A673 (cell line): ENCODE data around the gene SEC22C. TPM values are rescaled to one million over a fixed set of nuclear protein-coding genes. Genes with fewer than 3 reads are reported as not detected.
"Not testable (repeated sequence)": the region's sequence is repeated elsewhere in the genome, so short reads cannot be mapped to it uniquely, and the experiment has no call there.

Experiments
- BruUV-seq: library from RNA; stranded (reverse); fragments of 400-500 nt; replicated peaks from 2 replicates; lab custom pipeline; 2021; lab: Mats Ljungman, UMichigan
- CTCF ChIA-PET: fragments of 300-600 bp; sonication (Branson Sonifier 250); formaldehyde crosslinking; loops from one replicate; lab custom pipeline; 2022; ENCODE audit warnings: antibody characterized with exemption; lab: Charles Lee
- POLR2A ChIA-PET: fragments of 300-600 bp; sonication (Branson Sonifier 250); formaldehyde crosslinking; loops from one replicate; lab custom pipeline; 2022; ENCODE audit warnings: antibody characterized with exemption; ENCODE audit not compliant: low non-redundant PET; lab: Charles Lee
- DNase-seq: peaks from one replicate; pipeline ENCODE4 v3.0.0-alpha.2; 2015; ENCODE audit warnings: low spot score
- H3K27ac ChIP-seq: fragments of 200-600 bp; sonication (generic); 2 replicates; pipeline ENCODE4 v1.5.1; 2016; ENCODE audit warnings: mixed run types, low read depth, mild to moderate bottlenecking, mixed read lengths, antibody characterized with exemption, low read length; ENCODE audit not compliant: poor library complexity, severe bottlenecking
- H3K27me3 ChIP-seq: fragments of 200-600 bp; sonication (generic); replicated peaks from 2 replicates; pipeline ENCODE4 v1.6.1; 2017; ENCODE audit warnings: mixed run types, low read depth, mild to moderate bottlenecking, mixed read lengths, antibody characterized with exemption, low read length; ENCODE audit not compliant: insufficient read depth, poor library complexity
- H3K36me3 ChIP-seq: fragments of 200-600 bp; sonication (generic); 2 replicates; pipeline ENCODE4 v1.6.1; 2016; ENCODE audit warnings: mixed run types, mild to moderate bottlenecking, mixed read lengths, antibody characterized with exemption, low read length; ENCODE audit not compliant: insufficient read depth, poor library complexity, severe bottlenecking
- H3K4me1 ChIP-seq: fragments of 200-600 bp; sonication (generic); 2 replicates; pipeline ENCODE4 v1.6.1; 2017; ENCODE audit warnings: mixed run types, mild to moderate bottlenecking, mixed read lengths, antibody characterized with exemption, low read length; ENCODE audit not compliant: insufficient read depth, poor library complexity, severe bottlenecking
- H3K4me3 ChIP-seq: fragments of 200-600 bp; sonication (generic); 2 replicates; pipeline ENCODE4 v1.5.1; 2016; ENCODE audit warnings: low read depth, mixed run types, mild to moderate bottlenecking, mixed read lengths, low read length; ENCODE audit not compliant: poor library complexity, severe bottlenecking
- H3K9me3 ChIP-seq: fragments of 200-600 bp; sonication (generic); 2 replicates; pipeline ENCODE4 v1.6.1; 2016; ENCODE audit warnings: mixed run types, low read depth, mild to moderate bottlenecking, mixed read lengths, antibody characterized with exemption, low read length; ENCODE audit not compliant: poor library complexity, severe bottlenecking
- CTCF ChIP-seq: fragments of 300-800, 200-600 bp; sonication (generic); conservative IDR thresholded peaks from 2 replicates; pipeline ENCODE4 v1.5.1; 2017; ENCODE audit warnings: low read depth, mild to moderate bottlenecking, antibody characterized with exemption, low read length, moderate library complexity, mixed read lengths
- EZH2 ChIP-seq: fragments of 200-600 bp; sonication (generic); IDR thresholded peaks from 2 replicates; pipeline ENCODE4 v1.6.1; 2017; ENCODE audit warnings: borderline replicate concordance, low read depth, mild to moderate bottlenecking, mixed read lengths, antibody characterized with exemption, low read length; ENCODE audit not compliant: poor library complexity, severe bottlenecking
- intact Hi-C: fragments of 100-400 bp; cut with micrococcal nuclease; formaldehyde crosslinking; loops from one replicate; pipeline ENCODE4 v1.10.0; 2022; ENCODE audit not compliant: unreplicated experiment
- total RNA-seq: library from RNA; stranded (reverse); gene quantifications from 2 replicates; pipeline ENCODE4 v1.2.3, GENCODE V29; 2021

SEC22C gene
- total RNA-seq, 1 experiment from 2014 or later: 28.9 TPM

GRCh38 chr3:42600958-42601675, 19.4 kb upstream of the SEC22C start:
- no peaks in the 10 kb centered on the region for H3K9me3 ChIP-seq
- CTCF ChIA-PET: no interaction called here
- H3K4me3 ChIP-seq: peak overlapping the region; percentile 74
- POLR2A ChIA-PET: no interaction called here
- H3K27ac ChIP-seq: peak overlapping the region; percentile 87
- H3K36me3 ChIP-seq: no peaks in the 10 kb centered on the region
- intact Hi-C loops: no loop called here
- no peaks in the 10 kb centered on the region for H3K27me3 ChIP-seq
- TF ChIP-seq CTCF (no peak), EZH2 (no peak)
- no TSS peak for BruUV-seq
- no peaks in the 10 kb centered on the region for H3K4me1 ChIP-seq
- DNase-seq: peak; percentile 57

GRCh38 chr3:42600111-42600957, 18.6 kb upstream of the SEC22C start, which contains the start of gene NKTR:
NKTR (plus strand) TSS chr3:42600686; CDS start chr3:42601007, 321 bp downstream.
- no TSS peak for BruUV-seq
- Histone ChIP-seq H3K36me3 (no peaks in the 10 kb centered on the region), H3K27me3 (no peaks in the 10 kb centered on the region), H3K4me3 (peak within 1 kb of the TSS; percentile 74), H3K4me1 (no peaks in the 10 kb centered on the region), H3K27ac (peak within 1 kb of the TSS; percentile 87), H3K9me3 (no peaks in the 10 kb centered on the region)
- DNase-seq: peak; percentile 94
- ChIA-PET CTCF (no interaction called here), POLR2A (no interaction called here)
- TF ChIP-seq EZH2 (no peak), CTCF (no peak)
- intact Hi-C loops: no loop called here

- H3K4me1 ChIP-seq, CTCF ChIA-PET, H3K27ac ChIP-seq, POLR2A ChIA-PET, H3K36me3 ChIP-seq, DNase-seq, H3K27me3 ChIP-seq, intact Hi-C loops, BruUV-seq, H3K4me3 ChIP-seq, H3K9me3 ChIP-seq: not testable (repeated sequence)
Measured at GRCh38 chr3:42597098-42597497, 15.3 kb upstream of the SEC22C start.
